HG03442 (cell line): ENCODE results near the gene MTHFD1L.
"Not testable (repeated sequence)": the region's sequence is repeated elsewhere in the genome, so short reads cannot be mapped to it uniquely, and the experiment has no call there.

Experiments
- ATAC-seq: cut with Tn5 transposase; IDR thresholded peaks from one replicate; pipeline ENCODE4 v1.9.1; 2021; ENCODE audit warnings: mild to moderate bottlenecking, moderate library complexity; ENCODE audit not compliant: unreplicated experiment

Gene MTHFD1L

GRCh38 chr6:151111670-151112069 is 246.2 kb downstream of the MTHFD1L start:
- no peak for ATAC-seq

- no peak for ATAC-seq
Measured at GRCh38 chr6:151112130-151112529, 246.6 kb downstream of the MTHFD1L start.

- not testable (repeated sequence) for ATAC-seq
Measured at GRCh38 chr6:151112884-151113283, 247.4 kb downstream of the MTHFD1L start.

- ATAC-seq = no peak
Measured at GRCh38 chr6:151113641-151114040, 248.1 kb downstream of the MTHFD1L start.

- ATAC-seq = no peak
Measured at GRCh38 chr6:151118461-151119123, 253.1 kb downstream of the MTHFD1L start.

GRCh38 chr6:151119823-151120524 is 254.5 kb downstream of the MTHFD1L start:
- no peak for ATAC-seq

- ATAC-seq = no peak
Measured at GRCh38 chr6:151121900-151122299, 256.4 kb downstream of the MTHFD1L start.

GRCh38 chr6:151123641-151124040 is 258.1 kb downstream of the MTHFD1L start:
- not testable (repeated sequence) for ATAC-seq

- ATAC-seq = not testable (repeated sequence)
Measured at GRCh38 chr6:151125242-151125641, 259.7 kb downstream of the MTHFD1L start.

GRCh38 chr6:151125651-151126416 is 260.3 kb downstream of the MTHFD1L start:
- ATAC-seq = not testable (repeated sequence)

- not testable (repeated sequence) for ATAC-seq
Measured at GRCh38 chr6:151126417-151126724, 260.9 kb downstream of the MTHFD1L start.

GRCh38 chr6:151127133-151127798 is 261.8 kb downstream of the MTHFD1L start:
- ATAC-seq = not testable (repeated sequence)

- ATAC-seq = no peak
Measured at GRCh38 chr6:151128763-151129370, 263.4 kb downstream of the MTHFD1L start.

GRCh38 chr6:151130329-151130728 is 264.8 kb downstream of the MTHFD1L start:
- no peak for ATAC-seq

- no peak for ATAC-seq
Measured at GRCh38 chr6:151131324-151132007, 266.0 kb downstream of the MTHFD1L start.

- no peak for ATAC-seq
Measured at GRCh38 chr6:151136141-151136755, 270.7 kb downstream of the MTHFD1L start.

GRCh38 chr6:151137542-151137941 is 272.0 kb downstream of the MTHFD1L start:
- no peak for ATAC-seq

- no peak for ATAC-seq
Measured at GRCh38 chr6:151139524-151139923, 274.0 kb downstream of the MTHFD1L start.

GRCh38 chr6:151140767-151141166 is 275.3 kb downstream of the MTHFD1L start:
- ATAC-seq = no peak

GRCh38 chr6:151141685-151142084 is 276.2 kb downstream of the MTHFD1L start:
- ATAC-seq = no peak
